ENCODE results near the gene BDKRB2. TPM values are rescaled to one million over a fixed set of nuclear protein-coding genes. Genes with fewer than 3 reads are reported as not detected.

Gene BDKRB2
- total and polyA plus RNA-seq, 2 of the 8 experiments (the other 6 are each of a cell fraction or from before 2014, with no cell fraction given): 0.13 to 0.21 TPM

GRCh38 chr14:96162265-96162664, 42.4 kb upstream of the BDKRB2 start:
- Histone ChIP-seq H3K56ac (replicated peaks; ENCODE audit: insufficient read length, low read depth, low read length) (no peak overlapping the region), H3K4me3 (ENCODE audit: extremely low read depth in 1 of 4, insufficient read depth in 2 of 4, low read depth in 3 of 4, low read length in 4 of 4) (no peak overlapping the region), H4K20me1 (replicated peaks in 1 of 2; ENCODE audit: control insufficient read depth in 1 of 2, insufficient read depth in 2 of 2, low read length in 2 of 2) (no peaks in the 10 kb centered on the region), H3K4me2 (ENCODE audit: insufficient read depth in 1 of 2, low read depth in 2 of 2, low read length in 2 of 2) (no peak overlapping the region), H3K79me2 (ENCODE audit: control insufficient read depth in 1 of 2, insufficient read depth in 2 of 2, low read length in 2 of 2) (no peaks in the 10 kb centered on the region), H3K27me3 (replicated peaks in 1 of 4; ENCODE audit: control insufficient read depth in 3 of 4, extremely low read depth in 1 of 4, insufficient read depth in 3 of 4, low read length in 3 of 4) (no peaks in the 10 kb centered on the region; a peak in 1 of 7 replicates), H3K36me3 (ENCODE audit: control insufficient read depth in 2 of 4, insufficient read depth in 4 of 4, low read length in 3 of 4) (no peaks in the 10 kb centered on the region), H3K9me3 (ENCODE audit: insufficient read depth in 2 of 2, low read depth in 1 of 2, low read length in 1 of 2) (no peaks in the 10 kb centered on the region), H3K23ac (ENCODE audit: insufficient read length) (no peak overlapping the region), H3K23me2 (ENCODE audit: low read depth, low read length) (no peaks in the 10 kb centered on the region), H4K91ac (replicated peaks; ENCODE audit: insufficient read length, low read length) (no peak overlapping the region), H2BK20ac (ENCODE audit: low read length) (no peak overlapping the region), H2AK5ac (ENCODE audit: low read depth, low read length) (no peak overlapping the region), H2BK120ac (replicated peaks; ENCODE audit: low read depth, low read length) (no peak overlapping the region), H3K4ac (replicated peaks; ENCODE audit: insufficient read length, low read depth, low read length) (no peak overlapping the region), H2BK12ac (ENCODE audit: low read depth, low read length) (no peak overlapping the region), H4K5ac (ENCODE audit: insufficient read length, low read depth, low read length) (no peak overlapping the region), H3K14ac (ENCODE audit: insufficient read length) (no peak overlapping the region), H3K79me1 (ENCODE audit: low read depth, low read length) (no peaks in the 10 kb centered on the region), H3K9ac (replicated peaks in 1 of 4; ENCODE audit: extremely low read depth in 1 of 4, low read depth in 3 of 4, low read length in 3 of 4) (no peak overlapping the region), H4K8ac (ENCODE audit: extremely low read depth, insufficient read depth, low read length) (no peak overlapping the region), H3K4me1 (replicated peaks in 1 of 4; ENCODE audit: control insufficient read depth in 3 of 4, insufficient read depth in 4 of 4, low read length in 3 of 4) (no peaks in the 10 kb centered on the region), H2AFZ (ENCODE audit: low read length) (no peak overlapping the region), H2BK15ac (ENCODE audit: low read length) (no peak overlapping the region), H3K27ac (ENCODE audit: low read depth, low read length) (no peak overlapping the region), H3K18ac (ENCODE audit: extremely low read depth, low read length) (no peak overlapping the region), H2BK5ac (ENCODE audit: low read depth, low read length) (no peak overlapping the region)
- FAIRE-seq (no peak), DNase-seq (ENCODE audit: low read depth in 1 of 2, low spot score in 2 of 2) (no peak)
- POLR2A ChIA-PET (ENCODE audit: partially characterized antibody): no interaction called here
- CTCF ChIA-PET (ENCODE audit: partially characterized antibody): interaction anchor here (0.6 to 0.9 kb wide), 2 partner anchors 9 to 64 kb away, joined by 3 read pairs; no protein-coding TSS in a partner anchor
- 92% methylated on average over 6 of the region's 6 CpGs; no CpG with 5 or more reads in 1 of the 2 experiments for WGBS, 2 experiments (ENCODE audit: extremely low coverage in 1 of 2, insufficient coverage in 1 of 2, insufficient read length in 1 of 2, insufficient replicate concordance in 2 of 2, low coverage in 1 of 2, low lambda C conversion rate in 2 of 2, missing lambda C conversion rate in 1 of 2)

Data from H1 (cell line).